Large intestine (tissue), 3 donors: ENCODE measurements around the gene CACHD1. TPM values are rescaled to one million over a fixed set of nuclear protein-coding genes. Genes with fewer than 3 reads are reported as not detected.

Source experiments
- DNase-seq, 2 donors: peaks; one replicate each; pipeline versions ENCODE4 v3.0.0 to v3.0.0-alpha.2; 2013
- H3K27ac ChIP-seq: one replicate; pipeline ENCODE4 v1.5.1; 2013; ENCODE audit warnings: low read length
- H3K27me3 ChIP-seq: 2 replicates; pipeline ENCODE4 v1.6.1; 2013; ENCODE audit warnings: low read length; ENCODE audit not compliant: control insufficient read depth, insufficient read depth
- H3K36me3 ChIP-seq: 2 replicates; pipeline ENCODE4 v1.6.1; 2013; ENCODE audit warnings: low read length; ENCODE audit not compliant: control insufficient read depth, insufficient read depth
- H3K4me1 ChIP-seq: one replicate; pipeline ENCODE4 v1.6.1; 2013; ENCODE audit warnings: low read length; ENCODE audit not compliant: control insufficient read depth, insufficient read depth
- H3K4me3 ChIP-seq: one replicate; pipeline ENCODE4 v1.5.1; 2013; ENCODE audit warnings: low read length
- H3K9me3 ChIP-seq: one replicate; pipeline ENCODE4 v1.6.1; 2013; ENCODE audit warnings: mild to moderate bottlenecking, low read depth, low read length, moderate library complexity; ENCODE audit not compliant: control insufficient read depth
- WGBS: methylation state at CpG from one replicate; pipeline ENCODE4 v1.1.5; 2013; ENCODE audit warnings: low lambda C conversion rate; ENCODE audit not compliant: insufficient coverage; 5-methylcytosine and 5-hydroxymethylcytosine counted together
- polyA plus RNA-seq: library from polyadenylated mRNA; unstranded; fragments of 120-200 nt; gene quantifications from one replicate; pipeline ENCODE4 v1.2.1, GENCODE V29; 2013

CACHD1 gene
- polyA plus RNA-seq, 1 donor, result 9.6 TPM

DNA sequence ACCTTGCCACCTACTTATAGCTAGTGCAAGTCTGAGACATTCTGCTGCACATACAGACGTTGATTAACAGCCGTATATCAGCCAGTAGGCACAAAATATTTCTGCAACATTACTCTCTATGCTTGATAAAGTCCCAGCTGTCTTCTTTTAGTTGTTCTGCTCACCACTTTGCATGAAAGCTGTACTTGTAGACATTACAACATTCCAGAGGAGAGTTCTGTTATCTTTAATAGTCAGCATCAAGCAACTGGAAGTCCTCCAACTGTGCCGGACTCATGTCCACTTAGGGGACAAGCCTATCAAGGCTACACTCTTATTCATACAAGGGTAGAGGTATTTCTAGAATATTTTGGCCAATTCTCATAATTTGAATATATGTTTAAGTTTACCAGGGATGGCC lies 50.0 kb downstream of the CACHD1 start:
- no peak for DNase-seq
- 100% methylated on average over 1 of the region's 3 CpGs for WGBS
- Histone ChIP-seq H3K36me3 (no peaks in the 10 kb centered on the region), H3K27ac (no peak overlapping the region), H3K27me3 (no peaks in the 10 kb centered on the region), H3K4me1 (peaks cover 4% of the 10 kb centered on the region), H3K4me3 (no peak overlapping the region), H3K9me3 (no peaks in the 10 kb centered on the region)

DNA sequence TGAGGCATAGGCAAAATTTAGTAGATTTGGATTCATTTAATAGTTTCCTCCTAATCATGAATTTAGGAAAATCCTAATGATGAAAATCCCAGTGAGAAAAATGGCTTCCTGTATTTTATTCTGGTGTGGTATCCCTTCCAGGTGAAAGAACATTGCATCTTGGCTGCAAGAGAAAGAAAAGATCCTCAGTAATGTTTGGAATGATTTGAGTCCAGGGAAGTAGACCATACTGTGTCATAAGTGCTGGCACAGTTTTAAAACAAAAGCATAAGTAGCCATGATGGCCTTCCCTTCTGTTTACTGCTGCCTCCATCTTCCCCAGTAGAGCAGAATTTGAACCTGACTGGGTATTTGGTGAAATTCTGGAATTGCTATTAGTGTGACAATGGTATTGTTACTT lies 52.8 kb downstream of the CACHD1 start:
- H3K9me3 ChIP-seq, result no peaks in the 10 kb centered on the region
- no peaks in the 10 kb centered on the region for H3K4me1 ChIP-seq
- DNase-seq, result no peak
- no peaks in the 10 kb centered on the region for H3K27me3 ChIP-seq
- H3K27ac ChIP-seq, result no peak overlapping the region
- no peaks in the 10 kb centered on the region for H3K36me3 ChIP-seq
- no peak overlapping the region for H3K4me3 ChIP-seq

DNA sequence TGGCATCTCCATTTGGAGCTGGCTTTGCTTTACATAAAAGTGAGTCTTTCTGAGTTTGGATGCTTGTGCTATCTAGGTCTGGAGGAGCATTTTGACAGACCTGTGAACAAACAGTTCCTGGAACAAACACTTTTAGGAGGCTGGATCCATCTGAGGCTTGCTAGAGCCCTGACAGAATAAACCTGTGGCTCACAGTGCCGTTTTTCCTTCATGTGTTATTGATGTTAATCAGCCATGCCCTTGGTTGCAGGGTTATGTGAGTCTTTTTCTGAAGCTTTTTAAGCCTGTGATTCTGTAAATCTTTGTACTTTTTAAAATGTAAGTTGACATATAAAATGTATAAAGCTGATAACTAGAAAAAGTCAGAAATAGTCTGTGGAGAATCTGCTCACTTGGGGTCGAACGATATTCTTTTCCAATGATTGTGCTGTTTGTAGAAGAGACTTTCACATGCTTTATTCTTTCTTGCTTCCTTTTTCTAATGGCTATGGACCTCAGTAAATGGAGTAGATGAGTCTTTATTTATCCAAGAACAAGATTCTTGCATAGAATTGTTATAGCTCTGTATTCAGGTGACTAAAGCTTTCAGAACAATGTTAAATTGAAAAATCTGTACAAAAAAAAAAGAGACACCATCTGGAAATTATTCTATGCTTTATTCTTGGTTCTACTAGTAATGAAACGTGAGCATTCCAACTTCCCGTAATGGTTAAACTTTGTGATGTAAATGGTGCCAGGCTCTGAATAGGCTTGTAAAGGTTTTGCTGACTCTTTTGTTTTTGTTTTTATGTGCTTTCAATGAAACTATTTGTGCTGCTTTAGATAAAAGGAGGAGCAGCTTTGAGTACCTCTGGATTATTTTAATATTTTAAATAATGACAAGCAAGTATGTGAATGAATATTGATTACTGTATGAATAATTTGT lies 53.7 kb downstream of the CACHD1 start:
- H3K27me3 ChIP-seq, result no peaks in the 10 kb centered on the region
- no peaks in the 10 kb centered on the region for H3K4me1 ChIP-seq
- DNase-seq, result no peak
- WGBS, result no CpG with 5 or more reads among the region's 5 CpGs
- H3K9me3 ChIP-seq, result no peaks in the 10 kb centered on the region
- no peak overlapping the region for H3K27ac ChIP-seq
- no peaks in the 10 kb centered on the region for H3K36me3 ChIP-seq
- H3K4me3 ChIP-seq, result no peak overlapping the region

DNA sequence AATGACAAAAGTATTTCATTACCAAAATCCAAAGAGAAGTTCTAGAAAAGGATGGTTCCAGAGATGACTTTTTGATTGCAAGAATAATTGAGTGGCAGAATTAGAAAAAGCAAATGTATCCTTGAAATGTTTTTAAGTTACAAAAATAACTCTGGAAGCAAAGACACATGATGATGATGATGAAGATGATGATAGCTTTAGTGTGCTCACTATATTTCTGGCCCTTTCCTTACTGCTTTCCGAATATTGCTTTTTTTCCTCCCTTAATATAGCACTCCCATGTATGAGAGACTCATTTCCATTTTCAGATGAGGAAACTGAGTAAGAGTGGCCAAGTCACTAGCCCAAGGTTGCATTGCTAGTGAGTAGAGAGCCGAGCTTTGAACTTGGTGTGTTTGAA lies 54.7 kb downstream of the CACHD1 start:
- H3K27ac ChIP-seq, result no peak overlapping the region
- no peaks in the 10 kb centered on the region for H3K4me1 ChIP-seq
- H3K4me3 ChIP-seq, result no peak overlapping the region
- H3K36me3 ChIP-seq, result no peaks in the 10 kb centered on the region
- no CpG with 5 or more reads among the region's 2 CpGs for WGBS
- no peak for DNase-seq
- no peaks in the 10 kb centered on the region for H3K27me3 ChIP-seq
- H3K9me3 ChIP-seq, result no peaks in the 10 kb centered on the region

DNA sequence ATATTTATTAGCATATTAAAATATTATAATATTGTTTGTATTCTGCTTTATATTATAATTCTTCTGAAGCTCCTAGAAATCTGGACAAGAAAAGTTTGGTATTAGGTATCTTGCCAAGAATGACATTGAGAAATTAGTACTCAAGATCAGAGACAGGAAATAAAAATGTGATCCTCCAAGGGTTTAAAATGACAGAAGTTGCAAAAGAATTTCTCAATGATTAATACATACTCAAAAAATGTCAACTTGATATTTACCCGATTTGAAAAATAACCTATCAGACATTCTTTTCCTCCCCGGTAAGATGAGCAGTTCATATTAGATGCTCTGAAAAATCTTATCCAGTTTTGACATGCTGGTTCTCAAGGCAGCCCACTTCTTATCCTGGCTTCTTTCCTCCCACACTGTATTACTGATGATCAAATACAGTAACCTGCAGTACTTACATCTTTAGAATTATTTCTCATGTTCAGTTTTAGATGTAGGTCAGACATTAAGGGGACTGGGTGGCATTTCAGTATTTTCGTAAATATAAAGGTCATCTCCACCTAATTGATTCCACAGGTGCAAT lies 55.3 kb downstream of the CACHD1 start:
- H3K27me3 ChIP-seq, result no peaks in the 10 kb centered on the region
- no peak for DNase-seq
- H3K4me3 ChIP-seq, result no peak overlapping the region
- WGBS, result 70% methylated on average over 2 of the region's 3 CpGs
- H3K36me3 ChIP-seq, result no peaks in the 10 kb centered on the region
- H3K4me1 ChIP-seq, result no peaks in the 10 kb centered on the region
- H3K27ac ChIP-seq, result no peak overlapping the region
- H3K9me3 ChIP-seq, result no peaks in the 10 kb centered on the region

DNA sequence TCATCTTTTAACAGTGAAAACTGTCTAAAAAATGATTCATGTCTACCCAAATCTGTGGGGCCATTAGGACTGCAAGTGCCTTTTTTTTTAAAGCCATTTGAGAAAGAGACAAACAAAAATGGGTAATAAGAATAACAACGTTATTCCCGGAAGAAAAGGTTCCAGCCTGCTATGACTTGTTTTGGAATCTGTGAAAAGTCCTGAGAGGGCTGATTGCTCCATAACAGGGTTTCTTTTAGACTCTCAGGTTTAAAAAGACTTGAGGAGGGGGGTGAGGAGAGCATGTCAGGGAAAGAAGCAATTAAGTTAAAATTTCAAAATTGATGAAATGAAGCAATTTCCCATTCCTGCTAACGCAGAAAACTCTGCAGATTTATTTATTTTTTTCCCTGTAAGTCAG lies 56.4 kb downstream of the CACHD1 start:
- Histone ChIP-seq H3K4me3 (no peak overlapping the region), H3K4me1 (no peaks in the 10 kb centered on the region), H3K27me3 (no peaks in the 10 kb centered on the region), H3K9me3 (no peaks in the 10 kb centered on the region), H3K27ac (no peak overlapping the region), H3K36me3 (no peaks in the 10 kb centered on the region)
- no peak for DNase-seq
- 100% methylated on average over 1 of the region's 3 CpGs for WGBS

DNA sequence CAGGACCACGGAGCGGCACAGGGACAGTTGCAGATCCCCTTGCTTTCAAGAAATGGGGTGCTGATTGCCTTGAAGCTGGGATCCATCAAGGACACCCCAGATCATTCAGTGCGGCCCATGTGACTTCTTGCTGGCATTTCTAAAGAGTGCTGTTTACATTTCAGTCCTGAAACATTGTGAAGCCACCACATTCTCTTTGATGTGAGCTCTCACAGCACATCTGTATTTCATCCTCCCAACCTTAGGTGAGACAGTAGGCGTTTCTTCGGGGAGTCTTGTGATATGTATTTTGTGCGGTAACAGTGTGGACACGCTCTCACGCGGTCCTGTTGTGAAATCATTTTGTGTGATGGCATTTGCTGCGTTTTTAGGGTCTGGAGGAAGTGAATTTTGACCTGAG lies 57.2 kb downstream of the CACHD1 start:
- Histone ChIP-seq H3K9me3 (no peaks in the 10 kb centered on the region), H3K27me3 (no peaks in the 10 kb centered on the region), H3K4me3 (no peak overlapping the region), H3K4me1 (no peaks in the 10 kb centered on the region), H3K27ac (no peak overlapping the region), H3K36me3 (no peaks in the 10 kb centered on the region)
- 83% methylated on average over 1 of the region's 10 CpGs for WGBS
- DNase-seq, result no peak

DNA sequence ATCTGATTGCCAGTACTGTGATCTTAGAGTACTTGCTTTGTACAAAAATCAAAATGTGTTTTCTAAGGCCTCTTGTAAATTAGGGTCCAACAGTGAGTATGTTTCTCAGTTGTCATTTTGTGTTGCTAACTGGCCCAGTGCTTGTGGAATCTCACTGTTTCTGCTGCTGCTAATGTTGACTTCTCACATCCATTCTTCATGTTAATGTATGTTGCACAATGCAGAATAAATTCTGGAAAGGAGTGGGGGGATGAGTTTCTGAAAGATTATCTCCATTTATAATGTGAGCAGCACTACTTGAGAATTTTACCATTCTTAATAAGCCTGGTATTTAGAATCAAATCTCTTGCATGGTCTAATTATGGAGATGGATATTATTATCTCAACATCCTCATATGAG lies 57.9 kb downstream of the CACHD1 start:
- DNase-seq, result no peak
- H3K27ac ChIP-seq, result no peak overlapping the region
- no peak overlapping the region for H3K4me3 ChIP-seq
- H3K9me3 ChIP-seq, result no peaks in the 10 kb centered on the region
- H3K27me3 ChIP-seq, result no peaks in the 10 kb centered on the region
- H3K4me1 ChIP-seq, result no peaks in the 10 kb centered on the region
- no peaks in the 10 kb centered on the region for H3K36me3 ChIP-seq

DNA sequence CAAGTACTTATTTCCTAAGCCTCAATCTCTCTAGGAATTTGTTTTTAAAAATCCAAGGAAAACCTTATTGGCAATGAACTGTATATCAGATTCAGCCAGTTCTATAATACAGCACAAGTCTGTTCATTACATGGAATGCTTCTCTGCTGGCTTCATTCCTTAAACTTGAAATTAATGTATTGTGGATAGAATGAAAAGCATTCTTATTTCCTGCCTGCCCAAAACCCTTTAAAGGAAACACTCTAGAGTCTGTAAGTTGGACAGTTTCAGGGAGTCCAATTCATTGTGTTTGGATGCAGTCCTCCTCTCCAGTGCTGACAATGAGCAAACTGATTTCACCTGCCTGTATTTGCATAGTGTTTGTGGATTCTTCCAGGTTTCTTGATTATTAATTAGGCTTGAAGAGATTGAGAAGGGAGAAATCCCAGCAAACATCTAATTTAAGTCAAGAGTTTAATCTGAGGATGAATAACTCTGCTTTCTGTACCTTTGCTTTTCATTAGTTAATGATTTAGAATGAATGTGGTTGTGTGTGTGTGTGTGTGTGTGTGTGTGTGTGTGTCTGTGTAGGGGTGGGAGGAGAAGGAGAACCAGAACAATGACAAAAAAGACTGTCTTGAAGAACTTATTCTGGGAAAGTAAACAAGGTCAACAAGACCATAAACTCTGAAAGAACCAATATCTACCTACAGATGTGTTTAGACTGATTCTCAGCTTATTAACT lies 61.2 kb downstream of the CACHD1 start:
- no peaks in the 10 kb centered on the region for H3K9me3 ChIP-seq
- no peaks in the 10 kb centered on the region for H3K36me3 ChIP-seq
- H3K27ac ChIP-seq, result no peak overlapping the region
- H3K27me3 ChIP-seq, result no peaks in the 10 kb centered on the region
- H3K4me3 ChIP-seq, result no peak overlapping the region
- no peak for DNase-seq
- H3K4me1 ChIP-seq, result peaks cover 2% of the 10 kb centered on the region

DNA sequence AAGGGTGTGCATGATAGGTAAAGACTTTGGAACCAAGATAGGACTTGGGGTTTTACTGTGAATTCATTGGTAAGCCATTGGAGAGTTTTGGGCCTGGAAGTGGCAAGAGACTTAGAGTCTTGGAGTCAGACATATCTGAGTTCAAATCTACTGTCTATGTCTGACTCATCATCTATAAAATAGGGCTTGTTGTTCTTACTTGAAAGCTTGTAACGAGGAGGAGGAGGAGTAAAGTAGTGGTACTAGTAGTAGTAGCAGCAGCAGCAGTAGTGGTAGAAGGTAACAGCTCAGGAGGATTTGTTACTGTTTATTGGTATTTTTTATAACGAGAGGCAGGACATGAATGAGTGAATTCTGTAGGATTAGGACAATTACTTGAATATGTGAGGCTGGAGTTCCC lies 62.7 kb downstream of the CACHD1 start:
- no peaks in the 10 kb centered on the region for H3K36me3 ChIP-seq
- no peak overlapping the region for H3K4me3 ChIP-seq
- no peaks in the 10 kb centered on the region for H3K9me3 ChIP-seq
- peaks cover 4% of the 10 kb centered on the region for H3K4me1 ChIP-seq
- no peak for DNase-seq
- H3K27ac ChIP-seq, result no peak overlapping the region
- H3K27me3 ChIP-seq, result no peaks in the 10 kb centered on the region
- 86% methylated on average over 1 of the region's 2 CpGs for WGBS
